Stimulated activated CD4-positive, alpha-beta T cell treated with anti-CD3 and anti-CD28 coated beads, Interleukin-4, amount 100 ng/mL, for 4 hours (primary cell): ENCODE data around the gene FAS.
"Not testable (repeated sequence)": the region's sequence is repeated elsewhere in the genome, so short reads cannot be mapped to it uniquely, and the experiment has no call there.

ENCODE experiments used
- DNase-seq, 2 experiments: peaks; one replicate each; pipeline ENCODE4 v3.0.0-alpha.2; 2020

FAS gene

DNA sequence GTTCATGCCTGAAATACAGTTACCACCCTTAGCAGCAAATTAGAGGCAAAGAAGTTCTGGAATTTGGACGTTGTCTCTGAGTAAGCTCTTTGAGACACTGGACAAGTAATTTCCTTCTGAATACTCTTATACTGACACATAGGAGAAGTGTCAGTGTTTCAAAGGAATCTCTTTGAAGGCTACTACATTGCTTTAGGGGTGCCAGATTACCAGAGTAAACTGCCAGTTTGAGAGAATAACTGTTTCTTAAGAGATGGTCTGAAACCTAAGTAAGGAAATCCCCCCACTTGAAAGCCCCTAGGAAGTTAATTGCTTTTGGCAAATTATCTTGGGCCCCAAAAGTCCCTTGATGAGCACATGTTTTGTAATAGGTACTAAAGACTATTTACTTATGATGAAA lies 3.4 kb downstream of the FAS start:
- no peak for DNase-seq

DNA sequence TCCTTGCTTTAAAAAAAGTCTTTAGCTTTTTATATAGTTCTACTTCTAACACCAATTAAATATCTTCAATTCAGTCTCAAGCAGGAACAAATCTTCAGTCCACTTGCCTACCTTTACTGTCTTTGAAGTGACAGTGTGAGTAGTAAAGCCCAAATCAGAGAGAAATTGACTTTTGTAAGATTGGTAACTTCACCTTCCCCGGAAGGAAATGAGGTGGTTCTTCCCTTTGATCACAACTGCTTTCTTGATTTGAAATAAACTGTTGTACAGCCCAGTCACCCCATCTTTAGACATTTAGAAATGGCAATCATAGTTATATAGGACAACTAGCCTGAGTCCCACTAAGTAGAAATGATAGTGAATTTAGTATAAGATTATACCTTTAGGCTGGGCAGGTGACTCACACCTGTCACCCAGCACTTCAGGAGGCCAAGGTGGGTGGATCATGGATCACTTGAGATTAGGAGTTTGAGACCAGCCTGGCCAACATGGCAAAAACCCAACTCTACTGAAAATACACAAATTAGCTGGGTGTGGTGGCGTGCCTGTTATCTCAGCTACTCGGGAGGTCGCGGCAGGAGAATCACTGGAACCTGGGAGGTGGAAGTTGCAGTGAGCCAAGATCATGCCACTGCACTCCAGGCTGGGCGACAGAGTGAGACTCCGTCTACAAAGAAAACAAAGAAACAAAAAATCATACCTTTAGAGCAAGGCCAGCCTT lies 4.7 kb downstream of the FAS start:
- peak in 1 of 2 experiments; percentile 12 for DNase-seq

DNA sequence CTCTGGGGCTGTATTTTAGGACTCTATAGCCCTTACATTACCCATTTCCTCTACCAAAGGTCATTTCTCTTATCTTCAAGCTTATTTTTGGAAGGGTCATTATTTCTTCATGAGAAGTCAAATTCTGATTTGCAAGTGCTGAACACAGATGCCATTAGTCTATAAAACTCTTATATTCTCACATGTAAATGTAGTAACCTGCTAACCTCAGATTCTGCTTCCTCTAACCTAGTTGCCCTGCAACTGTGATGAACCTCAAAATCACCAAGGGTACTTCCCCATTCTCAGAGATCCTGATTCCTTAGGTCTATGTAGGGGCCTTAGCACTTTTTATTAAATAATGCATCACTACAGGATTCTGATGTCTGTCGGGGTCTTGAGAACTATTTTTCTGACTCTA lies 6.3 kb downstream of the FAS start:
- no peak for DNase-seq

DNA sequence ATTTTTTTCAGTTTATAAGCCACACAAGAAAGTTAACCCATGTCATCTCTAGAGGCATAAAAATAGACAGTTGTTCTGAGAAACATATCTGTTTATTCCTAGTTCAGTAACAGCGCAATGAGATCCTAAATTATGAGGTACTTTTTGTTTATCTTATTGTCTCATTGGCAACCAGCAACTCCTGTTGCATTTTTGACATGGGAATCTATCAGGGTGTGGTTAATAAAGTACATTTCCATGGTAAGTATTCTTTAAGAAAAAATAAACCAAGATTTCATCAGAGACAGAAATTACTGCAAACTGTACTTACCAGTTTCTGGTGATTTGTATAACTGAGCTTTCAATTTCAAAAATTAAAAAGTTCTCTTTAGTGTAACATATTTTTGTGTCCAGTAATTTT lies 9.0 kb downstream of the FAS start:
- no peak for DNase-seq

DNA sequence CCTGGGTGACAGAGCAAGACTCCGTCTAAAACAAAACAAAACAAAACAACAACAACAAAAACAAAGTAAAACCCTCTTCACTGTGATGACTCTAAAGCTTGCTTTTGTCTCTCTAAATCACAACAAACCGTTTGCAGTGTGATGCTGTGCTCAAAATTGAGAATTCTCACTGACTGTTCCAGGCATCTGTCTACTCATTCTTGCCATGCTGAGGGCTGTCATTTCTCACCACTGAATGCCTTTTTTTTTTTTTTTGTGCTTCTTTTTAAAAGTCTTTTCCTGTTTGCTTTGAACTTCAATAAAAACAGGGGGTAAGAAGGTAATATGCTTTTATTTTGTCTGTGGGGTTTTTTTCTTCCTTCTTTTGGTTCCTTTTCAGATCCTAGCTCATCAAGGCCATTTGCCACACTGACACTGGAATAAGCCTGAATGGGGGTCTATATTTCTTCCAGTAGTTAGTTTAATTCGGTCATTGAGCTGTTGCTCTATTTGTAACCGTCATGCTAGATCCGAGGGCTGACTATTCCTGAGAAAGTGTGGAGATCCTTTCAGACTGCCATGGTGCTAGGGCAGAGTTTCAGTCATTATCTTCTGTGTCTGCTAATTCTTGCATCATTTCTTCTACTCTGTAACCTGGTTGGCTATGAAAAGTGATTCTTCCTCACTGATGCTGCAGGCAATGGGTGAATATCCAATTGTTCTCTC lies 10.6 kb downstream of the FAS start:
- DNase-seq: peak in 1 of 2 experiments; percentile 30

DNA sequence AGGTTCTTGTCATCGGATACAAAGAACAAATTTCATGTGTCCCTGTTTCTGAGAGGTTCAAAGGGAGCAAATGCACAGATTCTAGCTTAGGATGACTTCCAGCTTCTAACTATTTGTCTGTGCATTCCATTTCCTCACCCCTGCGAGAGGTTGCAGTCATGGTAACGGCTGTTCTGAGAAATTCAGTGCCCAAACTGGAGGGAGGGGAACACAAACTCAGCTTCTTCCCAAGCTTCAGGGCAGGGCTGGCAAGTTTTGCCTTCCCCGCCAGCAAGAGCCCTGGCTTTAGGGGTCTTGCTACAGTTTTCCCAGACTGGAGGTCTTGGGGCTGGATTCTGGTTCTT lies 11.1 kb downstream of the FAS start:
- DNase-seq: no peak

DNA sequence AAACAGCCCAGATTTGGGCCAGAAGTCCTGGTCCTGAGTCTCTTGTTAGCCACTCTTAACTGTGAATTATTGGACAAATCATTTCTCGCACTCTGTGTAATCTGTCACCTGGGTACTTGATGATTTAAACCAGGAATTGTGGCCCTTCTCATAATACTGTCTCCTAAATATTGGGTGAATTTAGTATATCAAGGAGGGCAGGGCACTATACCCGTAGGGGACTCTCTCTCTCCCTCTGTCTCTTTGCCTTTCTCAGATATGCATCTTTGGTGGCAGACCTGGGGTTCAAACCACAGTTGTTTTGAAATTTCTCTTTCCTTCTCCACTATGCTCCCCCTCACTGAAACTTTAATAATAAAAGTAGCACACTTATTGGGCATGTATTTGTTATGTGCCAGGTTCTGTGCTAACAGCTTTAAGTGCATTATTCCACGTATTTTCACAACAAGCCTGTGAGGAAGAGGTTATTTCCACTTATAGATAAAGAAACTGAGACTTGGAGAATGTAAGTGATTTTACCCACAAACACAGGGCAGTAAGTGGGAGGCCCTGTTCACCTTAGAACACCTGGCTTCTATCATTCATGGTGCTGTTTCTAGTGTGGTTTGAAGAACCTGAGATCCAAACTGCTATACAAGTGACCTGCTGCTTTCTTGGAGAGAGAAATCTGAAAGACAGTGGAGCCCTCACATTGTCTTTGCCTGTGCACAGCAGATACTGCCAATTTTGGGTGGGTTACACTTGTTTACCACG lies 11.8 kb downstream of the FAS start:
- no peak for DNase-seq

DNA sequence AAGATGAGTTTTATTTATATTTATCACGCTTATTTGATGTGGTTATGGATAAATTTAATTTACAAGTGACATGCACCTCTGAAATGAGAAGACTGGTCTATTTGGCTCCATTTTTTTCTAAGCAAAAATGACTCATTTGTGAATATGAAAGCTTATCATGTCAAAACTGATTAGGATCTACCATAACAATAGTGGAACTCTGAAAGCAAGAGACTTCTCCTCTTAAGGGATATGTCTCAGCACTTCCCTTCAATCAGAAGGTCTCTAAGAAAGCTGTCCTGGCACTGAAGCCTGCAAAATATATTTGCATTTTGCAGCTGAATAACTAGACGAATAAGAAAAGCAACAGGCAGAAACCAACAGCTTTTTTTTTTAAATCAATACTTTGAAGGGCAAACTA lies 12.7 kb downstream of the FAS start:
- no peak for DNase-seq

DNA sequence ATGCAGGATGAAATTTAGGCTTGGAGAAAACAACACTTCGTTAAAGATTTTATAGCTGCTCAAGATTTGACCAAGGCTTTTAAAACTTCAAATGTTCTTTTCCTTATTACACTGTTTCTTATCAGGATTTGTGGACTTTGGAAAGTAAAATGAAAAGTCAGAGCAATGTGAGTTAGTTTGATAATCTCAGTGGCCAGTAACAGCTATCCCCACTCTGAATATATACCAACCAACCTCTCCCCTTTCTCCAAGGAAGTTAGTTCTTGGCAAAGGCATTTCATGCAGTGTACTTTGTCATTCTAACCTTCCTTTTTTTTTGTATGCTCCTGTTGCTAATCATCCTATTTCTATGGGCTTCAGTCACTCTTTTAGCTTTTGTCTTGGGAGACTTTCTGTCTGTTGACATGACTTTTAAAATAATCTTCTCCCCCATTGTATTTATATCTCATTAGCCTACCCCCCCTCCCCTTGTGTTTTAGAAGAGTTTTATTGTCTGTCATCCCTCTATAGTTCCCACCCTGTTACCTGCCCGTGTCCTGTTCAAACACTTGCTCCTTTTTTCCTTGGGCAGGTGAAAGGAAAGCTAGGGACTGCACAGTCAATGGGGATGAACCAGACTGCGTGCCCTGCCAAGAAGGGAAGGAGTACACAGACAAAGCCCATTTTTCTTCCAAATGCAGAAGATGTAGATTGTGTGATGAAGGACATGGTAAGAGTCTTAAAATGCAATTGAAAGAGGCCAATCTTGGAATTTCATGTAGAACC lies 16.7 kb downstream of the FAS start:
- no peak for DNase-seq

DNA sequence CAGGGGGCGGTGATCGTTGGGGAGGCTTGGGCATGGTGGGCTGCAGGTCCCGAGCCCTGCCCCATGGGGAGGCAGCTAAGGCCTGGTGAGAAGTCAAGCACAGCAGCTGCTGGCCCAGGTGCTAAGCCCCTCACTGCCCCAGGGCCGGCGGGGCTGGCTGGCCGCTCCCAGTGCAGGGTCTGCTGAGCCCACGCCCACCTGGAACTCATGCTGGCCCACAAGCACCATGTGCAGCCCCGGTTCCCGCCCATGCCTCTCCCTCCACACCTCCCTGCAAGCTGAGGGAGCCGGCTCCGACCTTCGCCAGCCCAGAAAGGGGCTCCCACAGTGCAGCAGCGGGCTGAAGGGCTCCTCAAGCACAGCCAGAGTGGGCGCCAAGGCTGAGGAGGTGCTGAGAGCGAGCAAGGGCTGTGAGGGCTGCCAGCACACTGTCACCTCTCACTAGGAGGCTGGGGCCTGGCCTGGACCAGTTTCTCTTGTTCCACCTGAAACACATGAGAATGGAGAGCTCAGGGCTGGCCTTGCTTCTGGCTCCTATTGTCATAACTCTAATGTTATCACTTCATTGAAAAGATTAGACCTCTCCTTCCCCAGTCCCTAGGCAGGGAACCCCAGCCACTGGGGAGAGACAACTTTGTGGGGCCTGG lies 28.2 kb downstream of the FAS start:
- not testable (repeated sequence) for DNase-seq

DNA sequence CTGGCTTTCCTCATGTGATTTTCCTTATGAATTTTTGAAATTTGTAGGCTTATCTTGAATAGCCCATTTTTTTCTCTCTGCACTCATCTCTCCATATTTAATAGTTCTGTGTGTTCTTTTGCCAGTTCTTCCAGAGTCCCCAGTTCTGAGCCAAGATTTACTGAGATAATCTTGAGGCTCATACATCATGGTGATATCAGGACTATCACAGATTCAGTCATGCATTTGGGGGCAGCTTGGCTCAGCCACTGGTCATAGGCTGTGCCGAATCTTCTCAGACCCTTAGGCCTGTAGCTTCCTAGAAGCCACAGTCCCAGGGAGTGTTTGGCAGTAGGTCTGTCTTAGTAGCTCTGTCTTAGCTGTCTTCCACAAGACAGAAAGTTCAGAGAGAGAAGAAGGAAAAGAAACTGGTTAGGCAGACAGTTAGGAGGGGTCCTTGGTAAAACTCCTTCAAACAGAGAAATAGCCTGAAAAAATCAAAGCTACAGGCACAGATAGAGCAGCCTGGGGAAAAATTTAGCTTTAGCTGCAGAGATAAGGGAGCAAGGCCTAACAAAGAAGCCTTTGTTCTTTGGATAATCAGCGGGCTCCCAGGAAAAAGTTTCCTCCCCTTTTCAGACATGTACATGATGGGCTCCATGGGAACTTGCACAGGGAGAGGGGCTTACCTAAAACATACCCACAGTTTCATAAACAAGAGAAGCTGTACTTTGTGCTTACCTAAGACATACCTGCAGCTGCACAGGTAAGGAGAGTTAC lies 29.1 kb downstream of the FAS start:
- no peak for DNase-seq

DNA sequence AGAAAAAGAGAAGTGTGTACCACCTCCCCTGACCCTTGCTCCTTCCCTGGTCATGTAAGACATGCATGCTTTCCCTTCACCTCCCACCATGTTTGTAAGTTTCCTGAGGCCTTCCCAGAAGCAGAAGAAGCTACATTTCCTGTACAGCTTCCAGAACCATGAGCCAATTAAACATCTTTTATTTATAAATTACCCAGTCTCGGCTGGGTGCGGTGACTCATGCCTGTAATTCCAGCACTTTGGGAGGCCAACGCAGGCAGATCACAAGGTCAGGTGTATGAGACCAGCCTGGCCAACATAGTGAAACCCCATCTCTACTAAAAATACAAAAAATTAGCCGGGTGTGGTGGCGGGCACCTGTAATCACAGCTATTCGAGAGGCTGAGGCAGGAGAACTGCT lies 30.9 kb downstream of the FAS start:
- DNase-seq: not testable (repeated sequence)

DNA sequence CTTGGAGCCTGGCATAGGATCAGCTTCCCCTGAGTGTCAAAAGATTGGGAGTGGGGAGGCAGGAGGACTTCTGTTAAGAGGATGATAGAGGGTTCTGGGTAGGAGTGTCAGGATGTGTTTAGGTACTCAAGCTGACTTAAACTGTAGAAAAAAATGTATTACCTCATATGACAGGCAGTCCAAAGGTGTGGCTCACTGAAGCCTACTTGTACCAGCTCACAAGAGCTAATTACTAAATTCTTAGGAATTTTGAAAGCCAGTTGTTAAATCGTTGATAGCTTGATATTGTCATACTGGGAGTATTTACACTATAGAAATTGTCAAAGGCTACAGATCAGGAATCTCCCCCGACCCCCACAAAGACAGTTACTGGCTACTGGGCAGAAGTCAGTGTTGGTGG lies 32.1 kb downstream of the FAS start:
- DNase-seq: no peak

DNA sequence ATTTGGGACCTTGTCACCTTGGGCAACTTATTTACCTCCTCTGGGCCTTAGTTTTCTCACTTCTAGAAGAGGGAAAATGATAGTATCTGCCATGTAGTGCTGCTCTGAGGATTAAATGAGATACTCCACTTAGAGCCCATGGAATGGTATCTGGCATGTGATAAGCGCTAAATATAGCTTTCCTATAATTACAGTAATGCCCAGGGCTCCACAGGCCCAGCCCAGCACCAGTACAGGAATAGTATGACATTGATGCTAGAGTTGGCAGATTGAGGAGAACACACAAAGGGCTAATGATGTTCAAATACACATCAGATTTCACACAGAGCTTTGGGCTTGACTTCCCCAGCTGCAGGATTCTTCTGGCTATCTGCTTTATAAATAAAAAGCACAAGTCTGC lies 34.9 kb downstream of the FAS start:
- no peak for DNase-seq

DNA sequence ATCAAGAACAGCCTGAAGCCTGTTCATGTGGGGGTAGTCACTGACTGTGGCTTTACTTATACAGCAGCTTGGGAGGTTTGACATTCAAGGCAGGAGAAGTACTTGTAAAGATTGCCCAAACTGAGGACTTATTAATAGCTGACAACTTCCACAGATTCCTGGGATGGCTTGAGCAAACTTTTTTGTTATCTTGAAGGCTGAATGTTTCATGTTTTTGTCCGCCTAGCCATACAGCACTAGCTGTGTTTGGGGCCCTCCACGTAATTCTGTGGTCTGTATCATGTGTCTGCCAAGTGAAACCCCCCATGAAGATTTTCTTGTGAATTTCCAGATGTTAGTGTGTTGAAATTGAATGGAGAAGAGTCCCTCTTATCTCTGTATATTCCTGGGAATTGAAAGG lies 38.6 kb downstream of the FAS start:
- DNase-seq: no peak

DNA sequence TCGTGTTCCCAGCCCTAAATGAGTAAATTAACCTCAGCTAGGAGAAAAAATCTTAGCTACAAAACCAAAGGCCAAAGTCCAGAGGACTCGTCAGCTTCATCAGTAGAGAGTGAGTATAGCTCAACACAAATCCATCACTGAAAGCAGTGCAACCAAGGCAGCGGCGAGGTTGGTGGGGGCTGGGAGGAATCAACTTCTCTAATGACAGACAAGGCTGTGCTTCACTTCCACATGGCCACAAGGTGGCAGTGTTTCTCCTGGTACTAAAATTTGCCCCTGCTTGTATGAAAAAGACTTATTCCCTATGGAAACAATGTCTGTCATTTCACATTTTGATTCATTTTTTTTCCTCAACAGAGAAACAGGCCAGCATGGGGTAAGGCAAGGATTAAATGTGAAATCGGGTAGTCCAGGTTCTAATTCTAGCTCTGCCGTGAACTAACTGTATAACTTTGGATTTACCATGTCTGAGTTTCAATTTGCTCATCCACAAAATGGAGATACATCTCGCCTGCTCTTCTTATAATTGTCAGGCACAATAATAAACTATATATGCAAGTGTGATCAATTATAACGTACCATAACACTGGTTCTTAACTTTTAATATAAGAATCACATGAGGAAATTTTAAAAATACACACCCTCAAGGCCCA lies 39.3 kb downstream of the FAS start:
- DNase-seq: peak; percentile 62 to 71

DNA sequence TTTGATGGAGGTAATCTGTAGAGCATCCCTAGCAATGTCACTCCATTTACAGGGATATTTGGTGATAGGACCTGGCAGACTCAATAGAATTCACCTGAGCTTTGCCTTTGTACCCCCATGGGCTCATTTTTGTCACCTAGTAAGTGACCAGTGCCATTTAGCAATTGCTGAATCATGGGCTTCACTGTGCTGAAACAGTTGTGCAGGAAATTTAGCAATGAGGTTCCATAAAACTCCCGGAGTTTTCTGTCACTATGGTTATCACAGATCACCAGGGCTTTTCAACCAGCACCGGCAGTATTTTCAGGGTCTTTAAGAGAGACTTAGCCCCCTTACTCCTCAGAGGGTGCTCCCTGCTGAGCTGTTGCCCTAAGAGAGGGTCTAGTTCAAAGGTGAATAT lies 40.2 kb downstream of the FAS start:
- no peak for DNase-seq

DNA sequence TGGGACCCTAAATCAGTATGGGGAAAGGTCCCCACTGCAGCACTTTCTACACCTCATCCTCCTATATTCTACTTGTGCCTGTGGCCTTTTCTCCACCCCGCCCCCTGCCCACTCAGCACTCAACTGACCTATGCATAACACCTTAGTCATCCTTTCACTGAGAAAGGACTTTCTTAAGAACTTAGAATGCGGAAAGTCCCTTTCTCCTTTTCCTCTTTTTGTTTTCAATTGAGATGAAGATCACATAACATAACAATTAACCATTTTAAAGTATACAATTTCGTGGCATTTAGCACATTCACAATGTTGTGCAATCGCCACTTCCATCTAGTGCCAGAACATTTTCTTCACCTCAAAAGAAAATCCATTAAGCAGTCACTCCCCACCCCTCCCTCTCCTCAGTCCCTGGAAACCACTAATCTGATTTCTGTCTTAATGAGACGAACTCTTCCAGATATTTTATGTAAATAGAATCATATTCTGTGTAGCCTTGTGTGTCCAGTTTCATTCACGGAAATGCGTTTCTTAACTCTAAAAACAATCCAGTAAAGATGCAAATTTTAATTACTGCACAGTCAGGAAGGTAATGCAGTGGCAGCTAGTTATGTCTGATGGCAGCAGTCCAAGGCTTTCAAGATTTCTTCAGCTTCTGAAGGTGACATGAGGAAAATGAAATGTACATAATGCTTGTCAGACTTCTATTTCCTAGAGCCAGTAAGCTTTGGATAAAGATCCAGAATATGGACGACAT lies 41.7 kb downstream of the FAS start:
- DNase-seq: peak; percentile 47 to 54

DNA sequence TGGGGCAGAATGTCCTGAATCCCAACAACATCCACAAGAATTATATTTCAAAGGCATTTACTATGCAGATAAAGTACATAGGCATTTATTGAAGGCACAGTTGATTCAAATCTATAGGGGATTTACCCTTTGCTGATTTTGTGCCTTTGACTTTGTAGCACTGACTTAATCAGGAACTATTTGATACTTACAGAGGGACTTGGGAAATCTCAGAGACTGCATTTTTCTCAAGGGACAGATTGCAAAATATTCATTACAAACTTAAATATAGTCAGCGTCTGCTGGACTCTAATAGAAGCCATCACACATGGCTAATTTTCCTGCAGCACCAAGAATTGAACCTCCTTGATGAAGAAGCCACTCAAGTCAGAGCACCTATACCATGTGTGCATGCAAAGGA lies 44.9 kb downstream of the FAS start:
- no peak for DNase-seq

DNA sequence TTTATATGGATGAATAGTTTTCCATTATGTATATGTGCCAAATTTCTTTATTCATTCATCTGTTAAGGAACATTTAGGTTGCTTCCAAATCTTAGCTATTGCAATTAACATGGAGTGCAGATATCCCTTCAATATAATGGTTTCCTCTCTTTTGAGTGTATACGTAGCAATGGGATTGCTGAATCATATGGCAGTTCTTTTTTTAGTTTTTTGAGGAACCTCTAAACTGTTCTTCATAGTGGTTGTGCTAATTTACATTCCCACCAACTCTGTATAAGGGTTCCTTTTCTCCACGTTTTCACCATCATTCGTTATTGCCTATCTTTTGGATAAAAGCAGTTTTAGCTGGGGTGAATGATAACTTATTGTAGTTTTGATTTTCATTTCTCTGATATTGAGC lies 46.5 kb downstream of the FAS start:
- DNase-seq: no peak

DNA sequence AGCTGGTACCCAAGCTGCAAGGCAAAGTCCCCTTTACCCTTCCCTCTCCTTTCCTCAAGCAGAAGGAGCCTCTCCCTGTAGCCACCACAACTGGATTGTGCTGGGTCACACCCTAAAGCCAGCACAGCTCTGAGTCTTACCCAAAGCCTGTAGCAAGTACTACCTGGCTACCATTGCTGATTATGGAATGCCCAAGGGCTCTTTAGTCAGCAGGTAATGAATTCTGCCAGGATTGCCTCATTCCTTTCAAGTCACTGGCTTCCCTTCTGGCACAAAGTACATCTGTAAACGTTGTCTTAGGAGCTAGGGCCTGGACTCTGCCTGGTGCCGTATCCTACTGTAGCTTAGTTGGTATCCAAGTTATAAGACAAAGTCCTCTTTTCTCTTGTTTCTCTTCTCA lies 52.0 kb downstream of the FAS start:
- no peak for DNase-seq
